Tibial nerve (tissue), 4 donors: ENCODE results near the gene KRTAP4-7. TPM values are rescaled to one million over a fixed set of nuclear protein-coding genes. Genes with fewer than 3 reads are reported as not detected.
"Not testable (repeated sequence)": the region's sequence is repeated elsewhere in the genome, so short reads cannot be mapped to it uniquely, and the experiment has no call there.

ENCODE experiments used
- DNase-seq, 2 donors: peaks; one replicate each; pipeline ENCODE4 v3.0.0-alpha.2; 2019; ENCODE audit warnings: low spot score in 2 of 2
- H3K27ac ChIP-seq, 4 donors: fragments of 200-600 bp; sonication (generic) in 3 of 4; one replicate each; pipeline ENCODE4 v1.5.1; 2017 to 2019; ENCODE audit warnings: mild to moderate bottlenecking in 1 of 4
- H3K27me3 ChIP-seq, 2 donors: fragments of 200-600 bp; sonication (generic) in 1 of 2; one replicate each; pipeline versions ENCODE4 v1.5.1 to v1.6.0; 2017 to 2019
- H3K36me3 ChIP-seq, 3 donors: fragments of 200-600 bp; sonication (generic); one replicate each; pipeline ENCODE4 v1.5.1; 2018 to 2019
- H3K4me1 ChIP-seq, 4 donors: fragments of 200-600 bp; sonication (generic) in 3 of 4; one replicate each; pipeline ENCODE4 v1.5.1; 2017 to 2019
- H3K4me3 ChIP-seq, 4 donors: fragments of 200-600 bp; sonication (generic) in 3 of 4; one replicate each; pipeline ENCODE4 v1.5.1; 2017 to 2019; ENCODE audit warnings: mild to moderate bottlenecking in 1 of 4, moderate library complexity in 1 of 4
- H3K9me3 ChIP-seq, 4 donors: fragments of 200-600 bp; sonication (generic) in 3 of 4; one replicate each; pipeline ENCODE4 v1.5.1; 2017 to 2019
- EP300 ChIP-seq, 2 donors: sonication (generic); formaldehyde crosslinking; IDR thresholded peaks; one replicate each; pipeline ENCODE4 v1.6.1; 2017; ENCODE audit warnings: antibody characterized with exemption in 2 of 2, mild to moderate bottlenecking in 1 of 2
- POLR2A ChIP-seq, 2 donors: fragments of 450-650 bp; IDR thresholded peaks; one replicate each; pipeline ENCODE4 v1.6.1; 2017; ENCODE audit warnings: antibody characterized with exemption in 2 of 2, mild to moderate bottlenecking in 2 of 2, moderate library complexity in 2 of 2
- WGBS, 2 donors: methylation state at CpG; one replicate each; pipeline ENCODE4 v1.1.5; 2018; 5-methylcytosine and 5-hydroxymethylcytosine counted together
- total RNA-seq, 4 donors: library from RNA; depleted of rRNA; stranded (reverse); fragments of >200 nt; gene quantifications; one replicate each; pipeline ENCODE4 v1.1.0, GENCODE V29; 2016
- TF ChIP-seq, protein P1 (sequence below), 5 experiments: fragments of 200-600 bp in 3 of 5; fragments of 450-650 bp in 2 of 5; sonication (generic) in 3 of 5; IDR thresholded peaks; one replicate each; pipeline ENCODE4 v1.5.1; 2016 to 2019; ENCODE audit warnings: antibody characterized with exemption in 5 of 5, mild to moderate bottlenecking in 3 of 5, moderate library complexity in 2 of 5

KRTAP4-7 gene
- total RNA-seq, 4 donors from 2014 or later = not detected

DNA sequence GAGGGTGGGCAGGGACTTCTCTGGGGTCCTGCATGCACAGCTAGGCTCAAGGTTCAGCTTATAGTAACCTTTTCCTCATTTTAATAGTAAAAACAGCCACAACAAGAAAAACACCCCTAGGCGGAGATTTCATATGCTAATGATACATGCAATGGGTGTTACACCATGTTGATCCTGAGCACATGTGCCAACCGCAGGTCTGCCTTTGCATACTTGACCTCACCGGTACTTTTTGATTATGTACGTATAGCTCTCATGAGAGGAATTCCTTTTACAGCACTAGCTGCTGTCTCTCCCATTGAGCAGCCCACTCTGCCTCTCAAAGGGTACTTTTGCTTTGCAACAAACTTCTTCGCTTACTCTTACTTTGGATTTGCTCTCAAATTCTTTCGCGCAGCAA, 12.1 kb downstream of the KRTAP4-7 start:
- DNase-seq = no peak
- TF ChIP-seq EP300 (IDR thresholded peaks at IDR 0.05) (no peak), POLR2A (IDR thresholded peaks at IDR 0.05) (no peak)
- TF ChIP-seq, protein P1, sequence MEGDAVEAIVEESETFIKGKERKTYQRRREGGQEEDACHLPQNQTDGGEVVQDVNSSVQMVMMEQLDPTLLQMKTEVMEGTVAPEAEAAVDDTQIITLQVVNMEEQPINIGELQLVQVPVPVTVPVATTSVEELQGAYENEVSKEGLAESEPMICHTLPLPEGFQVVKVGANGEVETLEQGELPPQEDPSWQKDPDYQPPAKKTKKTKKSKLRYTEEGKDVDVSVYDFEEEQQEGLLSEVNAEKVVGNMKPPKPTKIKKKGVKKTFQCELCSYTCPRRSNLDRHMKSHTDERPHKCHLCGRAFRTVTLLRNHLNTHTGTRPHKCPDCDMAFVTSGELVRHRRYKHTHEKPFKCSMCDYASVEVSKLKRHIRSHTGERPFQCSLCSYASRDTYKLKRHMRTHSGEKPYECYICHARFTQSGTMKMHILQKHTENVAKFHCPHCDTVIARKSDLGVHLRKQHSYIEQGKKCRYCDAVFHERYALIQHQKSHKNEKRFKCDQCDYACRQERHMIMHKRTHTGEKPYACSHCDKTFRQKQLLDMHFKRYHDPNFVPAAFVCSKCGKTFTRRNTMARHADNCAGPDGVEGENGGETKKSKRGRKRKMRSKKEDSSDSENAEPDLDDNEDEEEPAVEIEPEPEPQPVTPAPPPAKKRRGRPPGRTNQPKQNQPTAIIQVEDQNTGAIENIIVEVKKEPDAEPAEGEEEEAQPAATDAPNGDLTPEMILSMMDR (IDR thresholded peaks at IDR 0.05) = no peak
- Histone ChIP-seq H3K9me3 (no peaks in the 10 kb centered on the region), H3K4me3 (no peak overlapping the region), H3K4me1 (no peaks in the 10 kb centered on the region), H3K36me3 (no peaks in the 10 kb centered on the region), H3K27me3 (no peaks in the 10 kb centered on the region), H3K27ac (no peak overlapping the region)
- WGBS, 2 donors = 62 to 65% methylated on average over 7 of the region's 7 CpGs

DNA sequence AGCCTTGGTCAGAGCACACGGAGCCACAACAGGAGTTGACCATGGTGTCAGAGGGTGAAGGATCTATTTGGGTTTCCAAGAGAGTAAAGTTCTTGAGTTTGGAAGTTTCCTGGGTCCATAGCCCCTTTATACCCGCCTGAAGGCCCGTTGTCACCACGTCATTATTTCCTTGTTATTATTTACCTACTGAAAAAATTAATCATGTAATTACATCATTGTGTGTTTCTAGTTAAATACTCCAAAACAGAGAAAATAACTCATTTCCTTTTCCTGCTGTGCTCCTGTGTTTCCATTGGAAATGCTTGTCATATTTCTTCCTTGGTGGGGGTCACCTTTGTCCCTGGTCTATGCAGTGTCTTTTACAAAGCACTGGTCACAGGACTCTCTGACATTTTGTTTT, 14.1 kb downstream of the KRTAP4-7 start, which contains the start of gene KRTAP4-8:
TSS of gene KRTAP4-8 (minus strand) at position 101 of the 400 bp plus-strand sequence. CDS start at position 43, 58 bp downstream.
- WGBS, 2 donors = 62 to 73% methylated on average over 4 of the region's 4 CpGs
- H3K9me3 ChIP-seq = no peaks in the 10 kb centered on the region
- DNase-seq = no peak
- H3K4me1 ChIP-seq = no peaks in the 10 kb centered on the region
- no peaks in the 10 kb centered on the region for H3K27me3 ChIP-seq
- no peak within 1 kb of the TSS for H3K27ac ChIP-seq
- no peak within 1 kb of the TSS for H3K4me3 ChIP-seq
- H3K36me3 ChIP-seq = no peaks in the 10 kb centered on the region
- TF ChIP-seq EP300 (IDR thresholded peaks at IDR 0.05) = no peak
- TF ChIP-seq, protein P1 (IDR thresholded peaks at IDR 0.05) = no peak
- TF ChIP-seq POLR2A (IDR thresholded peaks at IDR 0.05) = no peak

DNA sequence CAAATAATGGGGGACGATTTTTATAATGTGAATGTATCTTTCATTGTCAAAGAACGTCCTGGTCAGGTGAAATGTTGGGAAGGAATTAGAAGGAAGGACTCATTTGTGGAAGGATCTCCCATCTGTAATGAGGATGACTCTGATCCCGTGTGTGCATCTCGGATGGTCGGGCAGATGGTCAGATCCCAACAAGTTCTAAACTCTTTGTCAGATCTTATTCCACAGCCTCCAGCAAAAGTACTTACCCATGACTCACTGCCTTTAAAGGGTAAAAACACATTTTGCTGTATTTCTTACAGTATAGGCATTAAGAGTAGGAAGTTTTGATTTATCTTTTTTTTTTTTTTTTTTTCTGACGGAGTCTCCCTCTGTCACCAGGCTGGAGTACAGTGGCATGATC, 14.5 kb downstream of the KRTAP4-7 start:
- H3K9me3 ChIP-seq = no peaks in the 10 kb centered on the region

DNA sequence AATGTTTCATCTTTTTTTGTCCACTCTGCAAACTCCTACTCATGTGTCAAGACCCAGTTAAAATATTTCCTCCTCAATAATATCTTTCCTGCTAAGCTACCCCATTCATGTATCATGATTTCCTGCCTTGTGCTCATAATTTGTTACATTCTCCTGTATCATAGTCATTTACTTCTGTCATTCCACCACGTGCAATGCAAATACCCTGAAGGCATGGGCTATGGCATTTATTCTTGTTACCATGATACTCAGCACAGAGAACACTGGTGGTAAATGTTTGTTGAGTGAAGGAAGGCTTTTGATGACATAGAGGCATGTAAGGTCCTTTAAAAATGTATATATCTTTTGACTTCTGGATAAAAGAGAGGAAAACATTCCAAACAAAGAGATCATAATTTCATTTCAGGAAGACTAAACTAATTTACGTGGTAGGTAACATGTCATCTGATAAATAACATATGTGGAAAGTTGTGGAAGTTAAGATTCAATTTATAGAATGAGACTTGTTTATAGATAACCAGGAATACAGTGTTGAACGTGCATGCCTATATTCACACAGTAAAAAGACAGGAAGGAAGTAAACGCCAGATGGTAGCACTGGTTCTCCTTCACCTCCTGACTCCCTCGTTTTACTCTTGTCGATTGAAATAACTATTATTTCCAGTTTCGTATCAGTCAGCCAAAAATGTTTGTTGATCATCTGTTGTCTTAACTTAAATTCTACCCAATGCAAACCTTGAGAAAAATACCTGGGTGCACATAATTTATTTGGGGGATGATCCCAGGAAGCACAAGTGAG, 15.9 kb downstream of the KRTAP4-7 start:
- 58 to 65% methylated on average over 7 of the region's 7 CpGs for WGBS, 2 donors
- not testable (repeated sequence) for H3K4me1 ChIP-seq, H3K9me3 ChIP-seq, DNase-seq, H3K4me3 ChIP-seq, H3K27me3 ChIP-seq, H3K27ac ChIP-seq, H3K36me3 ChIP-seq

More for the DNA sequence above, 14.5 kb downstream of the KRTAP4-7 start:
- no peak for TF ChIP-seq POLR2A (IDR thresholded peaks at IDR 0.05)
- TF ChIP-seq, protein P1 (IDR thresholded peaks at IDR 0.05) = no peak
- no peak for TF ChIP-seq EP300 (IDR thresholded peaks at IDR 0.05)
- H3K4me3 ChIP-seq = no peak overlapping the region
- DNase-seq = no peak
- WGBS, 2 donors = 87% methylated on average over 6 of the region's 6 CpGs
- H3K4me1 ChIP-seq = no peaks in the 10 kb centered on the region
- no peaks in the 10 kb centered on the region for H3K27me3 ChIP-seq
- H3K36me3 ChIP-seq = no peaks in the 10 kb centered on the region
- H3K27ac ChIP-seq = no peak overlapping the region

DNA sequence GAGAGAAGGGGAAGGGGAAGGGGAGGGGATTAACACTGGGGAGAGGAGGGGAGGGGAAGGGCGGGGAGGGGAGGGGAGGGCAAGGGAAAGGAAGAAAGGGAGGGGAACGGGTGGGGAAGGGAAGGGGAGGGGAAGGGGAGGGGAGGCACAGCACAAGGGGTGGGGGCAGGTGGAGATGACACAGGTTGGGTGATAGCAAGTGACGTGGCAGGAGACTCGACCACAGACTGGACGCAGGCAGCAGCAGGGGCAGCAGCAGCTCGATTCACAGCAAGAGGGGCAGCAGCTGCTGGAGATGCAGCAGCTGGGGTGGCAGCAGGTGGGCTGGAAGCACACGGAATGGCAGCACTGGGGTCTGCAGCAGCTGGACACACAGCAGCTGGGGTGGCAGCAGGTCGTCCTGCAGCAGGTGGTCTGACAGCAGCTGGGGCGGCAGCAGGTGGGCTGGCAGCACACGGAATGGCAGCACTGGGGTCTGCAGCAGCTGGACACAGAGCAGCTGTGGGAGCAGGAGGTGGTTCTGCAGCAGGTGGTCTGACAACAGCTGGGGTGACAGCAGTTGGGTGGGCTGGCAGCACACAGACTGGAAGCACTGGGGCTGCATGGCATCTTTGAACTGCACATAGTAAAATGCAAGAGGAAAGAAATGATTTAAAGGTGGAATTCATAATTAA, 17.8 kb downstream of the KRTAP4-7 start, which contains the start of gene KRTAP4-16:
TSS of gene KRTAP4-16 (minus strand) at position 624 of the 674 bp plus-strand sequence. CDS start at position 624, 0 bp downstream.
- TF ChIP-seq, protein P1 (IDR thresholded peaks at IDR 0.05) = no peak
- TF ChIP-seq POLR2A (IDR thresholded peaks at IDR 0.05) (no peak), EP300 (IDR thresholded peaks at IDR 0.05) (no peak)
- no peak within 1 kb of the TSS for H3K27ac ChIP-seq
- H3K4me1 ChIP-seq = no peaks in the 10 kb centered on the region
- WGBS, 2 donors = 42 to 53% methylated on average over 9 of the region's 10 CpGs
- no peaks in the 10 kb centered on the region for H3K27me3 ChIP-seq
- H3K9me3 ChIP-seq = no peaks in the 10 kb centered on the region
- no peaks in the 10 kb centered on the region for H3K36me3 ChIP-seq
- no peak for DNase-seq
- H3K4me3 ChIP-seq = no peak within 1 kb of the TSS
